ENCODE results near the gene ARAP1.
A peak's percentile ranks its signal among the peaks of the same experiment; 100 is the strongest.

ARAP1 gene

GRCh38 chr11:72724851-72725723 lies 27.1 kb downstream of the ARAP1 start:
- no peak for FAIRE-seq
- peak; percentile 88 for DNase-seq (ENCODE audit: insufficient read length, low spot score)

GRCh38 chr11:72724021-72724551 lies 28.1 kb downstream of the ARAP1 start:
- FAIRE-seq, result no peak
- TF ChIP-seq, protein P1, sequence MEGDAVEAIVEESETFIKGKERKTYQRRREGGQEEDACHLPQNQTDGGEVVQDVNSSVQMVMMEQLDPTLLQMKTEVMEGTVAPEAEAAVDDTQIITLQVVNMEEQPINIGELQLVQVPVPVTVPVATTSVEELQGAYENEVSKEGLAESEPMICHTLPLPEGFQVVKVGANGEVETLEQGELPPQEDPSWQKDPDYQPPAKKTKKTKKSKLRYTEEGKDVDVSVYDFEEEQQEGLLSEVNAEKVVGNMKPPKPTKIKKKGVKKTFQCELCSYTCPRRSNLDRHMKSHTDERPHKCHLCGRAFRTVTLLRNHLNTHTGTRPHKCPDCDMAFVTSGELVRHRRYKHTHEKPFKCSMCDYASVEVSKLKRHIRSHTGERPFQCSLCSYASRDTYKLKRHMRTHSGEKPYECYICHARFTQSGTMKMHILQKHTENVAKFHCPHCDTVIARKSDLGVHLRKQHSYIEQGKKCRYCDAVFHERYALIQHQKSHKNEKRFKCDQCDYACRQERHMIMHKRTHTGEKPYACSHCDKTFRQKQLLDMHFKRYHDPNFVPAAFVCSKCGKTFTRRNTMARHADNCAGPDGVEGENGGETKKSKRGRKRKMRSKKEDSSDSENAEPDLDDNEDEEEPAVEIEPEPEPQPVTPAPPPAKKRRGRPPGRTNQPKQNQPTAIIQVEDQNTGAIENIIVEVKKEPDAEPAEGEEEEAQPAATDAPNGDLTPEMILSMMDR (IDR thresholded peaks at IDR 0.05; ENCODE audit: insufficient read depth, missing control alignments), result no peak
- DNase-seq (ENCODE audit: insufficient read length, low spot score), result no peak

More at GRCh38 chr11:72724851-72725723, 27.1 kb downstream of the ARAP1 start:
- TF ChIP-seq, protein P1 (IDR thresholded peaks at IDR 0.05; ENCODE audit: insufficient read depth, missing control alignments), result peak; percentile 96

DNA sequence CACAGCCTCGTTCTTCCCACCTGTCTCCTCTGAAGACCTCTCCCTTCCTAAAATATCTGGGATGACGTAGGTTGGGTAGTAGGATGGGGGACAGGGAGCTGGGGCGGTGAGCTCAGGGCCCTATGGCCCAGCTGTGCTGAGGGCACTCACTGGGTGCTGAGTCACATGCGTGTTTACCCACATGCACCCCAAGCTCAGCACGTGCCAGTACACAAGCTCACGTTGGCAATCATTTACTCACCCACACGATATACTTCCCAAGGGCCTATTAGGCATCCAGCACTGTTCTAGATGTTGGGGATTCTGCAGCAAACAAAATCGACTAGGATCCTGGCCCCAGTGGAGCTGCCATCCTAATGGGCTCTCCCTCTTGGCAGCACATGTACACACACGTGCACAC lies 28.7 kb downstream of the ARAP1 start:
- TF ChIP-seq, protein P1 (IDR thresholded peaks at IDR 0.05; ENCODE audit: insufficient read depth, missing control alignments), result no peak
- no peak for DNase-seq (ENCODE audit: insufficient read length, low spot score)
- FAIRE-seq, result no peak

DNA sequence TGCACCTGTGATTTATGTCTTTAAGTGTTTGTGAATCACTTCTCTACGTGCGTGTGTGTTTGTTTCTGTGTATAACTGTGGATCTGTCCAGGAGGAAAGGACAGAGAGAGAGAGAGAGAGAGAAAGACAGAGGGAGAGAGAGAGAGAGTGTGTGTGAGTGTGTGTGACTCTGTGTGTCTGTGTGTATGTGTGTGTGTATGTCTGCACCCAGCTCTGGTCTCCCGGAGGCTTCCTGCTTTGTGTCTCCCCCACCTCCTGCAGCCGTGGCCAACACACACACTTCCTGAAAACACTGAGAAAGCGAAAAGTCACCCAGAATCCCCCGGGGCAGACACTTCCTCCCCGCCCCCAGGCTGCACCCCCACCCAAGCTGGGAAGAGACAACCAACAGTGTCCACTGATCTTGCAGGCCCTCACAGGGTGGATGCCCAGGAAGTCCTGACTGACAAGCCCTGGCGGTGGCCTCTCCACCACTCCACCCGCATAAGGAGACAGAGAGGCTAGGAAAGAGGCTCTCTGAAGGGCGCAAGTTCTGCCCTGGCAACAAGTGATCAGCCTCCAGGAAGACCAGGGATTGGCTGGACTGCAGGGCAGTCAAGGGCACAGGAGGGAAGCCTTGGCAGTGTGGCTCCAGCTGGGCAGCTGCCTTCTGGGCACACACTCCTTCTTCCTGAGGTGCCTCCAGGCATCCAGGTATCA lies 30.0 kb downstream of the ARAP1 start:
- no peak for FAIRE-seq
- DNase-seq (ENCODE audit: insufficient read length, low spot score), result peak; percentile 87
- TF ChIP-seq, protein P1 (IDR thresholded peaks at IDR 0.05; ENCODE audit: insufficient read depth, missing control alignments), result no peak

DNA sequence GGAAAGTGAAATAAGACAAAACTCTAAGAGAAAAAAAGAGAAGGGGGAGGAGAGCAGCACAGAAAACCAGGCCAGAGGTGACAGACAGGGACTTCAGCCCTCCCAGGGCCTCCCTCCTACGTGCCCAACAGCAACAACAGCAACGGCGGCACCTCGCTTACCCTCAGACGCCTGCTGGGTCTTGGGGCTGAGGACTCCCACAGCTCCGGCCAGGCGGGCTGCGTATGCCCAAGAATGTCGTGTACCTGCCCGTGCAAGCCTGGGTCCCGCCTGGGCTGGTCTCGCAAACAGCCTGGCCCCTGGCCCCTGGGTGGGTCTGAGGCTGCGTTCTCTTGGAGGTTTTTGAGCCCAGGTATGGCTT lies 30.5 kb downstream of the ARAP1 start:
- no peak for FAIRE-seq
- TF ChIP-seq, protein P1 (IDR thresholded peaks at IDR 0.05; ENCODE audit: insufficient read depth, missing control alignments), result no peak
- no peak for DNase-seq (ENCODE audit: insufficient read length, low spot score)

DNA sequence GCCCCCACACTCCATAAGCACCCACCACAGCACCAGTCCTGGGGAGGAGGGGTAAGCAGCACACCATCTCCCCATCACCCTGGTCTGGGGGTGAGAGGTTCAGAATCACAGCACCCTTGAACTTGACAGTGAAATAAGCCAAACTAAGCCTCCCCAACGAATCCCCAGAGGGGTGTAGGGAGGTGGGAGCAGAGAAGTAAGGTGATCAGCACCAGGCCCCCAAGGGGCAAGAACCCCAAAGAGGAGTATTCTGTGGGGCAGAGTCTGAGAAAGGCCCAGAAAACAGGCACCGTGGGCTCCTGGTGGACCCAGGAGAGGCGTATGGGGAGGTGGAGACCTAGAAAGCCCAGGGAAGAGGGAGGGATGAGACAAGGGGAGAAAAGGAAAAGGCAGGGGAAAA lies 30.9 kb downstream of the ARAP1 start:
- TF ChIP-seq, protein P1 (IDR thresholded peaks at IDR 0.05; ENCODE audit: insufficient read depth, missing control alignments), result no peak
- no peak for DNase-seq (ENCODE audit: insufficient read length, low spot score)
- no peak for FAIRE-seq
